Upper lobe of left lung (tissue), 4 donors: ENCODE measurements around the gene PGRMC2.

Experiments used
- CTCF ChIP-seq, 6 experiments: fragments of 450-650 bp in 4 of 6; fragments of 200-600 bp in 2 of 6; sonication (generic) in 2 of 6; IDR thresholded peaks; one replicate each; pipeline ENCODE4 v1.5.1; 2016 to 2019; ENCODE audit warnings: antibody characterized with exemption in 6 of 6
- EP300 ChIP-seq, 4 donors: sonication (generic); formaldehyde crosslinking; IDR thresholded peaks; one replicate each; pipeline ENCODE4 v1.5.1; 2017; ENCODE audit warnings: antibody characterized with exemption in 4 of 4, control low read depth in 2 of 4
- POLR2A ChIP-seq, 4 donors: fragments of 450-650 bp; IDR thresholded peaks; one replicate each; pipeline ENCODE4 v1.5.1; 2016 to 2017; ENCODE audit warnings: antibody characterized with exemption in 4 of 4, mild to moderate bottlenecking in 2 of 4
- POLR2AphosphoS5 ChIP-seq, 2 donors: sonication (generic); formaldehyde crosslinking; IDR thresholded peaks; one replicate each; pipeline ENCODE4 v1.5.1; 2017; ENCODE audit warnings: antibody characterized with exemption in 2 of 2

- TF ChIP-seq CTCF (IDR thresholded peaks at IDR 0.05) (no peak), EP300 (IDR thresholded peaks at IDR 0.05) (no peak), POLR2A (IDR thresholded peaks at IDR 0.05) (no peak), POLR2AphosphoS5 (IDR thresholded peaks at IDR 0.05) (no peak)
Observed at GRCh38 chr4:128221586-128221985, 66.0 kb downstream of the PGRMC2 start.
